NCI-H510A (cell line): ENCODE results near the gene OCEL1.
"Not testable (repeated sequence)": the region's sequence is repeated elsewhere in the genome, so short reads cannot be mapped to it uniquely, and the experiment has no call there.

Experiments used
- DNase-seq: peaks from one replicate; lab custom pipeline; 2025; lab: John Stamatoyannopoulos, UW

The OCEL1 gene

DNA sequence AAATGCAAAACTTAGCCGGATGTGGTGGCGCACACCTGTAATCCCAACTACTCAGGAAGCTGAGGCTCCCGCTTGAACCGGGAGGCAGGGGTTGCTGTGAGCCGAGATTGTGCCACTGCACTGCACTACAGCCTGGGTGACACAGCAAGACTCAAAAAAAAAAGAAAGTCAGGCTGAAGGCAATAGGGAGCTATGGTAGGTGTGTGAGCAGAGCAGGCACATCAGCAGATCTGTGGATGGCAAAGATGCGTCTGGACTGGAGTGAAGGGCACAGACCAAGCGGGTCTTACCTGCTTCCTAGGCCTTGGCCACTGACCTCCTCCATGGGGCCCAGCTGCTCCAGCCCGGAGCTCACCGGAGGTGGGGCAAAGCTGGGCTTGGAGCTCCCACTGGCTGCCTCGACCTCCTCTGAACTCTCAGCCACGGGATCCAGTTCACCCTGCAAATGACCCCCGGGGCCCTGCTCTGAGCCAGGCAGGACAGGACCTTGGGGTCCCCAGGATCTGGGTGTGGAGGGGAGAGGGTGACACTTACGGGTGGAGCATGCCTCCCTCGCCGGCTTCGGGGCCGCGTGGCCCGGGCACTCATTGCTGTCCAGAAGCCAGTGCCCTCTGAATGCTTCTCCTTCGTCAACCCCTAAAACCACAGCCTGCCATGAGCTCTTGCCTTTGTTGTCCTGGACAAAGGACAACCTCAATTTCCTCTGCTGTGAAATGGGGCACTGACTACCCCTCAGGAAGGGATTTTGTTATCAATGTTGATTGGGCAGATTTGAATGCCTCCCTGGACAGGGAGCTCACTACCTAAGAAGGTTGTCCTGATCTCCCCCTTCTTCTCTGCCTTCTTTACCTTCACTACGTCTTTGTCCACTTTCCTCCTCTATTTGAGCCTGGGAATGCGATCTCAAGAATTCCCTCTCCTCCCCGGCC is 38.0 kb downstream of the OCEL1 start:
- no peak for DNase-seq

GRCh38 chr19:17264641-17264979 is 38.6 kb downstream of the OCEL1 start, which contains the start of gene USHBP1:
USHBP1 (minus strand) TSS chr19:17264745; CDS start chr19:17264299, 446 bp downstream.
- DNase-seq: no peak

- DNase-seq: no peak
Measured at GRCh38 chr19:17266026-17266425, 40.0 kb downstream of the OCEL1 start.

- no peak for DNase-seq
Measured at GRCh38 chr19:17266589-17266974, 40.6 kb downstream of the OCEL1 start.

DNA sequence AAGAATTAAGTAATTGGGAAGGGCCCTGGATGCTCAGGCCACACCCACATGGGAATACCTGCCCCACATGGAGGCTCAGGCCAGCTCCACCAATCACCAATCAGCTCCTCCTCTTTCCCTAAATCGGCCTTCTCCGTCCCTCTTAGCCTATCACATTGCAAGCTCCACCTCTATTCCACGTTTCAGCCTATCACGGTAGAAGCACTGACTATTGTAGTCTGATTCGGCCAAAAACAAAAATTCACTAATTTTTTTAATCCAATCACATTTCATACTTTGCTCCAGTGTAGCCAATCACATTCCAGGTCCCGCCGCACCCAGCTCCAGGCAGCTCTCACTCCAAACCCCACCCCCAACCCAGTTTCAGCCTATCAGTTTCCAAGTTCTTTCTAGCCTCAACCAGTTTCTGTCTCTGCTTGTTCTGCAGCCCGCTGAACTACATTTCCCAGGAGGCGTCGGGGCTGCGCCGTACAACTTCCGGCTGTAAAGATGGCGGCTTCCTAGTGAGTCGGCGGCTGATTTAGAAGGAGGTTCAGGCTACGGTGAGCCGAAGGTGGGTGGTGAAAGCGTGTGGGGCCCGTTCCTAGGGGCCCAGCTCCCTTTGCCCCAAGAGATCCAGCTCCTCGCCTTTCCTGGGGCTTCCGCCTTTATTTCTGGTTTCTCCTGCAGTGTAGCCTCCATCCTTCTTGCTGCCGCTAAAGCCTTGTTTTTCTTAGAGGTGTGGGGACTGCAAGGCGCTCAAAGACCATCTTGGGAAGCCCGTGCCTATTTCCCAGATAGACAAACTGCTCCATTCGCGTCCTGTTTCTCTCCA is 41.2 kb downstream of the OCEL1 start, which contains the start of gene BABAM1:
BABAM1 (plus strand) TSS at position 469 of the 814 bp plus-strand sequence. CDS start 1,364 bp downstream, outside the sequence.
- peak; percentile 94 for DNase-seq

DNA sequence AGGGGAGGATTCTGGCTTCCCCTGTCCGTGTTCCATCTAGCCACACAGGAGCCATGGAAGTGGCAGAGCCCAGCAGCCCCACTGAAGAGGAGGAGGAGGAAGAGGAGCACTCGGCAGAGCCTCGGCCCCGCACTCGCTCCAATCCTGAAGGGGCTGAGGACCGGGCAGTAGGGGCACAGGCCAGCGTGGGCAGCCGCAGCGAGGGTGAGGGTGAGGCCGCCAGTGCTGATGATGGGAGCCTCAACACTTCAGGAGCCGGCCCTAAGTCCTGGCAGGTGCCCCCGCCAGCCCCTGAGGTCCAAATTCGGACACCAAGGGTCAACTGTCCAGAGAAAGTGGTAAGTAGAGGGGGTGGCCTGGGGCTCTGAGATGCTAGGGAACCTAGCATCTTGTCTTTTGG is 42.7 kb downstream of the OCEL1 start:
- no peak for DNase-seq

DNA sequence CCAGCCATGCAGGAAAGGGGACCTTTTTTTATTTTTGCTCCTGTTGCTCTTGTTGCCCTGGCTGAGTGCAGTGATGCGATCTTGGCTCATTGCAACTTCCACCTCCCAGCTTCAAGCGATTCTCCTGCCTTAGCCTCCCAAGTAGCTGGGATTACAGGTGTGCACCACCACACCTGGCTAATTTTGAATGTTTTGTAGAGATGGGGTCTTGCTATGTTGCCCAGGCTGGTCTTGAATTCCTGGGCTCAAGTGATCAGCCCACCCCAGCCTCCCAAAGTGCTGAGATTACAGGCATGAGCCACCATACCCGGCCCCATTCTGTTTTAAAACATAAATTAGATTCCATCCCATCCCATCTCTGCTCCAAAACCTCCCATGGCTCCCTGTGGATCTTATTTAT is 48.9 kb downstream of the OCEL1 start:
- DNase-seq: not testable (repeated sequence)

- no peak for DNase-seq
Measured at GRCh38 chr19:17275441-17276175, 49.6 kb downstream of the OCEL1 start.
